Measurements from ENCODE around the gene SPOCD1. TPM values are rescaled to one million over a fixed set of nuclear protein-coding genes. Genes with fewer than 3 reads are reported as not detected.

SPOCD1 gene
- total RNA-seq, 1 experiment from 2014 or later: 0.54 TPM

DNA sequence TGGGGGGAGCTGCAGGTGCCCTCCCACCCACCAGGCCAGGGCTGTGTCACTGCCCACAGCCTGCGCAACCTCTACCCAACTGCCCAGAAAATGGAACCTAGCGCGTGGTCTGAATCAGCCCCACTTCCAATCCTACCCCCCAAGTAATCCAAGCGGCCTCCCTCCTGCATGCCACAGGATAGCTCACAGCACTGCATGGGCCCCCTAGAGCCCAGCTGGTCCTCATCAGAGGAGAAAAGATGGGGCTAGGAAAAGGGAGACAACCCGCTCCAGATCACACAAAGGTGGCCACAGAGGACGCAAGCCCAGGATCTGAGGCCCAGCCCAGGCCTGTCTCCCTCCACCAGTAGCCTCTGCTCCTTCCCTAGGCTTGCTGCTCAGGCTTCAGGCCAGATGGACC is 57.8 kb downstream of the SPOCD1 start:
- BruUV-seq (replicated peaks): no TSS peak
- CTCF ChIA-PET: interaction anchor here (0.8 kb wide), 1 partner anchor 31 kb away, joined by 7 read pairs; no protein-coding TSS in a partner anchor
- Histone ChIP-seq H3K36me3 (ENCODE audit: control insufficient read depth, insufficient read depth, low read length) (no peaks in the 10 kb centered on the region), H3K9me3 (ENCODE audit: control insufficient read depth, insufficient read depth, low read depth, low read length) (no peaks in the 10 kb centered on the region), H3K27me3 (ENCODE audit: control insufficient read depth, insufficient read depth, low read length) (no peaks in the 10 kb centered on the region), H3K27ac (ENCODE audit: low read length) (no peak overlapping the region), H3K4me3 (ENCODE audit: low read depth in 2 of 2, low read length in 2 of 2) (no peak overlapping the region), H3K4me1 (ENCODE audit: control insufficient read depth, insufficient read depth, low read length) (peaks cover 44% of the 10 kb centered on the region)
- DNase-seq (ENCODE audit: low read depth, low spot score) (no peak), ATAC-seq (no peak)
- in situ Hi-C loops (cut with HindIII; ENCODE audit: low pct_unique_long_range_greater_than_20kb, low sequenced_read_pairs) (no loop called here), intact Hi-C loops (cut with micrococcal nuclease; ENCODE audit: unreplicated experiment) (no loop called here)
- POLR2A ChIA-PET: no interaction called here
- TF ChIP-seq, protein P1, sequence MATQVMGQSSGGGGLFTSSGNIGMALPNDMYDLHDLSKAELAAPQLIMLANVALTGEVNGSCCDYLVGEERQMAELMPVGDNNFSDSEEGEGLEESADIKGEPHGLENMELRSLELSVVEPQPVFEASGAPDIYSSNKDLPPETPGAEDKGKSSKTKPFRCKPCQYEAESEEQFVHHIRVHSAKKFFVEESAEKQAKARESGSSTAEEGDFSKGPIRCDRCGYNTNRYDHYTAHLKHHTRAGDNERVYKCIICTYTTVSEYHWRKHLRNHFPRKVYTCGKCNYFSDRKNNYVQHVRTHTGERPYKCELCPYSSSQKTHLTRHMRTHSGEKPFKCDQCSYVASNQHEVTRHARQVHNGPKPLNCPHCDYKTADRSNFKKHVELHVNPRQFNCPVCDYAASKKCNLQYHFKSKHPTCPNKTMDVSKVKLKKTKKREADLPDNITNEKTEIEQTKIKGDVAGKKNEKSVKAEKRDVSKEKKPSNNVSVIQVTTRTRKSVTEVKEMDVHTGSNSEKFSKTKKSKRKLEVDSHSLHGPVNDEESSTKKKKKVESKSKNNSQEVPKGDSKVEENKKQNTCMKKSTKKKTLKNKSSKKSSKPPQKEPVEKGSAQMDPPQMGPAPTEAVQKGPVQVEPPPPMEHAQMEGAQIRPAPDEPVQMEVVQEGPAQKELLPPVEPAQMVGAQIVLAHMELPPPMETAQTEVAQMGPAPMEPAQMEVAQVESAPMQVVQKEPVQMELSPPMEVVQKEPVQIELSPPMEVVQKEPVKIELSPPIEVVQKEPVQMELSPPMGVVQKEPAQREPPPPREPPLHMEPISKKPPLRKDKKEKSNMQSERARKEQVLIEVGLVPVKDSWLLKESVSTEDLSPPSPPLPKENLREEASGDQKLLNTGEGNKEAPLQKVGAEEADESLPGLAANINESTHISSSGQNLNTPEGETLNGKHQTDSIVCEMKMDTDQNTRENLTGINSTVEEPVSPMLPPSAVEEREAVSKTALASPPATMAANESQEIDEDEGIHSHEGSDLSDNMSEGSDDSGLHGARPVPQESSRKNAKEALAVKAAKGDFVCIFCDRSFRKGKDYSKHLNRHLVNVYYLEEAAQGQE (IDR thresholded peaks at IDR 0.05; ENCODE audit: insufficient read depth in 1 of 2, low read depth in 2 of 2, low read length in 1 of 2): no peak
- TF ChIP-seq CTCF (IDR thresholded peaks at IDR 0.05): no peak
- no peak for TF ChIP-seq TCF7L2 (IDR thresholded peaks at IDR 0.05; ENCODE audit: low read depth, low read length)
- no peak for TF ChIP-seq POLR2AphosphoS5 (IDR thresholded peaks at IDR 0.05; ENCODE audit: low read depth, low read length)
- no peak for TF ChIP-seq SIN3A (IDR thresholded peaks at IDR 0.05; ENCODE audit: borderline replicate concordance, insufficient read depth, low read depth, low read length)

GRCh38 chr1:31757204-31757679 is 58.6 kb downstream of the SPOCD1 start:
- H3K9me3 ChIP-seq (ENCODE audit: control insufficient read depth, insufficient read depth, low read depth, low read length): no peaks in the 10 kb centered on the region
- ChIA-PET POLR2A (no interaction called here), CTCF (no interaction called here)
- no peak overlapping the region for H3K4me3 ChIP-seq (ENCODE audit: low read depth in 2 of 2, low read length in 2 of 2)
- ATAC-seq: no peak
- no peak for DNase-seq (ENCODE audit: low read depth, low spot score)
- H3K36me3 ChIP-seq (ENCODE audit: control insufficient read depth, insufficient read depth, low read length): no peaks in the 10 kb centered on the region
- TF ChIP-seq POLR2AphosphoS5 (IDR thresholded peaks at IDR 0.05; ENCODE audit: low read depth, low read length) (no peak), TCF7L2 (IDR thresholded peaks at IDR 0.05; ENCODE audit: low read depth, low read length) (no peak), SIN3A (IDR thresholded peaks at IDR 0.05; ENCODE audit: borderline replicate concordance, insufficient read depth, low read depth, low read length) (no peak), CTCF (IDR thresholded peaks at IDR 0.05) (no peak)
- TF ChIP-seq, protein P1 (IDR thresholded peaks at IDR 0.05; ENCODE audit: insufficient read depth in 1 of 2, low read depth in 2 of 2, low read length in 1 of 2): no peak
- intact Hi-C loops (cut with micrococcal nuclease; ENCODE audit: unreplicated experiment) (no loop called here), in situ Hi-C loops (cut with HindIII; ENCODE audit: low pct_unique_long_range_greater_than_20kb, low sequenced_read_pairs) (no loop called here)
- H3K27me3 ChIP-seq (ENCODE audit: control insufficient read depth, insufficient read depth, low read length): no peaks in the 10 kb centered on the region
- peaks cover 41% of the 10 kb centered on the region for H3K4me1 ChIP-seq (ENCODE audit: control insufficient read depth, insufficient read depth, low read length)
- no peak overlapping the region for H3K27ac ChIP-seq (ENCODE audit: low read length)
- no TSS peak for BruUV-seq (replicated peaks)

All from Panc1 (cell line).